ENCODE data around the gene TERT. TPM values are rescaled to one million over a fixed set of nuclear protein-coding genes. Genes with fewer than 3 reads are reported as not detected.
"Not testable (repeated sequence)": the region's sequence is repeated elsewhere in the genome, so short reads cannot be mapped to it uniquely, and the experiment has no call there.

TERT gene
- total RNA-seq, 2 donors from 2014 or later: 0.72 to 13.7 TPM

DNA sequence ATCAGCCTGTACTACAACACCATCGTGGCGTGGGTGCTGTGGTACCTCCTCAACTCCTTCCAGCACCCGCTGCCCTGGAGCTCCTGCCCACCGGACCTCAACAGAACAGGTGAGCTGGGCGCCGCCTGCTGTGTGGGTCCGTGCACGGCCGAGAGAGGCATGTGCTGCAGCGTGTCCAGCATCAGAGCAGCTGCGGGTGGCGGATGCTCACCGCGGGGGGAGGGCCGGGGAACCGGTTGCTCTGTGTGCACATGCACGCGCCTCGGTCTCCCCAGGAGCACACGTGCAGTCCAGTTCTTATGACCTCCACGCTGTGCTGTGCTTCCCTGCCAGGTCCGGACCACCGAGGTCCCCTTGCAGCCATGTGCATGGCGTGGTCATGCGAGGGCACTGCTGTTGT is 62.1 kb downstream of the TERT start:
- Histone ChIP-seq H3K9ac (ENCODE audit: low read depth in 2 of 2, low read length in 2 of 2) (no peak overlapping the region), H3K9me3 (no peaks in the 10 kb centered on the region), H3K27me3 (no peaks in the 10 kb centered on the region), H3K4me1 (no peaks in the 10 kb centered on the region), H3K27ac (no peak overlapping the region), H3K36me3 (no peaks in the 10 kb centered on the region), H3K4me3 (no peak overlapping the region)
- TF ChIP-seq, protein P1, sequence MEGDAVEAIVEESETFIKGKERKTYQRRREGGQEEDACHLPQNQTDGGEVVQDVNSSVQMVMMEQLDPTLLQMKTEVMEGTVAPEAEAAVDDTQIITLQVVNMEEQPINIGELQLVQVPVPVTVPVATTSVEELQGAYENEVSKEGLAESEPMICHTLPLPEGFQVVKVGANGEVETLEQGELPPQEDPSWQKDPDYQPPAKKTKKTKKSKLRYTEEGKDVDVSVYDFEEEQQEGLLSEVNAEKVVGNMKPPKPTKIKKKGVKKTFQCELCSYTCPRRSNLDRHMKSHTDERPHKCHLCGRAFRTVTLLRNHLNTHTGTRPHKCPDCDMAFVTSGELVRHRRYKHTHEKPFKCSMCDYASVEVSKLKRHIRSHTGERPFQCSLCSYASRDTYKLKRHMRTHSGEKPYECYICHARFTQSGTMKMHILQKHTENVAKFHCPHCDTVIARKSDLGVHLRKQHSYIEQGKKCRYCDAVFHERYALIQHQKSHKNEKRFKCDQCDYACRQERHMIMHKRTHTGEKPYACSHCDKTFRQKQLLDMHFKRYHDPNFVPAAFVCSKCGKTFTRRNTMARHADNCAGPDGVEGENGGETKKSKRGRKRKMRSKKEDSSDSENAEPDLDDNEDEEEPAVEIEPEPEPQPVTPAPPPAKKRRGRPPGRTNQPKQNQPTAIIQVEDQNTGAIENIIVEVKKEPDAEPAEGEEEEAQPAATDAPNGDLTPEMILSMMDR (IDR thresholded peaks at IDR 0.05): no peak
- no peak for DNase-seq
- intact Hi-C loops (cut with DNase I): no loop called here

DNA sequence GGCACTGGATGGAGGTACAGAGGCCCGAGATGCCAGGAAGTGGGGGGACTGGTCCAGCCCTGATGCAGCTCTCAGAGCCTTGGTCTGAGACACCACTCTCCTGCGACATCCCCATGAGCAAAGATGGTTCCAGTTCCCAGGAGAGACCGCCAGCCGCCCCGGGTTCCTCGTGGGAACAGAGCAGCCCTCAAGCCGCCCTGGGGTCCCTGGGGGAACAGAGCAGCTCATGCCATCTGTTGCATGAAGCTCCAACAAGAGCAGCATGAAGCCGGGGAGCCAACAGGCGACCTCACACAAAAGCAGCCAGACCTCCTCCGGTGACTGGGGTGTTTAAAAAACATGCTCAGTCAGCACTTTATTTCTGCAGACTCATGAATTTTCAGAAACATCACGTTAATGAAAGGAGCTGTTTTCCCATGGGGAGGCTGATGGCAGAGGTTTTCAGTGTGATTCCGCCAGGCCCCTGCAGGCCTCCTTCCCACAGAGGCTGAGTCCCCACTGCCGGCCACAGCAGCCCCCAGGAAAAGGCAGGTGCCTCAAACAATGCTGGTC is 63.4 kb downstream of the TERT start:
- H3K4me1 ChIP-seq: no peaks in the 10 kb centered on the region
- H3K27me3 ChIP-seq: no peaks in the 10 kb centered on the region
- no peak overlapping the region for H3K9ac ChIP-seq (ENCODE audit: low read depth in 2 of 2, low read length in 2 of 2)
- no peak overlapping the region for H3K4me3 ChIP-seq
- H3K27ac ChIP-seq: no peak overlapping the region
- intact Hi-C loops (cut with DNase I): no loop called here
- H3K36me3 ChIP-seq: no peaks in the 10 kb centered on the region
- TF ChIP-seq, protein P1 (IDR thresholded peaks at IDR 0.05): no peak
- no peaks in the 10 kb centered on the region for H3K9me3 ChIP-seq
- DNase-seq: no peak

DNA sequence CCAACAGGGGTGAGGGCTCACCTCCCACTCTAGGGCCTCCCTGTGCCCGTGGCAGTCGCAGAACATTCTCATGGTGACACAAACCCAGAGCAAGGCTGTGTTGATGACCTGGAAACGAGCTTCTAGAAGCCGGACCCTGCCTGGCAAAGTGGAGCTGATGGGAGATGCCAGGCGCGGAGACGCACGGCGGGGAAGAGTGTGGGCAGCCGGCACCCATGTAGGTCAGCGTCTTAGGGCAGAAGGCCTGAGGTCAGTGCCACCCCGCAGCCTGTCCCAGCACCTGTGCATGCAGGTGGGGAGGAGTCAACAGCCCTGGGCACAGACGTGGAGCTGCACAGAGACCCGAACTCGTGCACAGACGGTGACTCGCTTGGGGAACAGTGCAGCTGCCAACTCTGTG is 64.3 kb downstream of the TERT start:
- no peak overlapping the region for H3K9ac ChIP-seq (ENCODE audit: low read depth in 2 of 2, low read length in 2 of 2)
- no peak overlapping the region for H3K27ac ChIP-seq
- H3K4me1 ChIP-seq: no peaks in the 10 kb centered on the region
- no peaks in the 10 kb centered on the region for H3K36me3 ChIP-seq
- H3K4me3 ChIP-seq: no peak overlapping the region
- no peaks in the 10 kb centered on the region for H3K27me3 ChIP-seq
- intact Hi-C loops (cut with DNase I): no loop called here
- H3K9me3 ChIP-seq: no peaks in the 10 kb centered on the region
- DNase-seq: no peak
- TF ChIP-seq, protein P1 (IDR thresholded peaks at IDR 0.05): no peak

GRCh38 chr5:1229822-1230221 is 65.0 kb downstream of the TERT start:
- Histone ChIP-seq H3K27ac (no peak overlapping the region), H3K27me3 (no peaks in the 10 kb centered on the region)

DNA sequence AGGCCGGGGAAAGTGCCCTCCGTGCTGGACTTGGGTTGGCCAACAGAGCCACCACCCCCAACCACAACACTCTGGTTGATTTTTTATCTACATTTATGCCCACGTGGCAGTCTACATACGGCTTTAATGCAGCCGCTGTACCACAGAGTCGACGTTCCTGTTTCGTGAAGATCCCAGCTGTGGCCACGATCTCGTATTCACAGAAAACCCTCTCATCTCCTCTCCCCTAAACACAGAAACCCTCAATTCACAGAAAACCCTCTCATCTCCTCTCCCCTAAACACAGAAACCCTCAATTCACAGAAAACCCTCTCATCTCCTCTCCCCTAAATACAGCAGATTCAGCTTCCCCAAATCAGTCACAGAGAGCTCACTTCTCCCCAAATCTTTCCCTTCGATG is 65.8 kb downstream of the TERT start:
- H3K9me3 ChIP-seq; H3K36me3 ChIP-seq; H3K27ac ChIP-seq; H3K4me1 ChIP-seq; H3K9ac ChIP-seq (ENCODE audit: low read depth in 2 of 2, low read length in 2 of 2); DNase-seq; intact Hi-C loops (cut with DNase I); H3K4me3 ChIP-seq; H3K27me3 ChIP-seq: not testable (repeated sequence)

More at GRCh38 chr5:1229822-1230221, 65.0 kb downstream of the TERT start:
- Histone ChIP-seq H3K4me1 (no peaks in the 10 kb centered on the region), H3K36me3 (no peaks in the 10 kb centered on the region), H3K9ac (ENCODE audit: low read depth in 2 of 2, low read length in 2 of 2) (no peak overlapping the region), H3K9me3 (no peaks in the 10 kb centered on the region), H3K4me3 (no peak overlapping the region)
- TF ChIP-seq, protein P1 (IDR thresholded peaks at IDR 0.05): no peak
- DNase-seq: no peak
- intact Hi-C loops (cut with DNase I): no loop called here

- H3K4me1 ChIP-seq: no peaks in the 10 kb centered on the region
- no peak overlapping the region for H3K9ac ChIP-seq (ENCODE audit: low read depth in 2 of 2, low read length in 2 of 2)
- TF ChIP-seq, protein P1 (IDR thresholded peaks at IDR 0.05): no peak
- H3K27ac ChIP-seq: no peak overlapping the region
- H3K9me3 ChIP-seq: no peaks in the 10 kb centered on the region
- no peaks in the 10 kb centered on the region for H3K36me3 ChIP-seq
- intact Hi-C loops (cut with DNase I): no loop called here
- no peak overlapping the region for H3K4me3 ChIP-seq
- DNase-seq: no peak
- H3K27me3 ChIP-seq: no peaks in the 10 kb centered on the region
Measured at GRCh38 chr5:1228120-1228519, 66.7 kb downstream of the TERT start.
